Stomach (tissue), 4 donors: ENCODE measurements around the gene SLN.

ENCODE experiments used
- CTCF ChIP-seq, 7 experiments: fragments of 450-650 bp in 4 of 7; fragments of 200-600 bp in 3 of 7; sonication (generic) in 3 of 7; IDR thresholded peaks; one replicate each; pipeline ENCODE4 v1.5.1; 2016 to 2019; ENCODE audit warnings: antibody characterized with exemption in 7 of 7, control low read depth in 2 of 7, mild to moderate bottlenecking in 1 of 7
- EP300 ChIP-seq: sonication (generic); formaldehyde crosslinking; IDR thresholded peaks from one replicate; pipeline ENCODE4 v1.6.1; 2017; ENCODE audit warnings: antibody characterized with exemption
- POLR2A ChIP-seq, 4 donors: fragments of 450-650 bp; IDR thresholded peaks; one replicate each; pipeline ENCODE4 v1.6.1; 2016; ENCODE audit warnings: antibody characterized with exemption in 4 of 4, control low read depth in 2 of 4, mild to moderate bottlenecking in 1 of 4, moderate library complexity in 1 of 4
- POLR2AphosphoS5 ChIP-seq, 3 donors: sonication (generic); formaldehyde crosslinking; IDR thresholded peaks; one replicate each; pipeline ENCODE4 v1.6.1; 2016; ENCODE audit warnings: antibody characterized with exemption in 3 of 3

- no peak for TF ChIP-seq CTCF (IDR thresholded peaks at IDR 0.05)
- TF ChIP-seq EP300, result no peak
- no peak for TF ChIP-seq POLR2A (IDR thresholded peaks at IDR 0.05)
- TF ChIP-seq POLR2AphosphoS5 (IDR thresholded peaks at IDR 0.05), result no peak
These were observed 7.4 kb downstream of the SLN start for GRCh38 chr11:107704451-107704850.
